ENCODE data around the gene GSTP1. TPM values are rescaled to one million over a fixed set of nuclear protein-coding genes. Genes with fewer than 3 reads are reported as not detected.
A peak's percentile ranks its signal among the peaks of the same experiment; 100 is the strongest.

Gene GSTP1
- total and polyA plus RNA-seq, 4 donors: 241 to 756 (median 473) TPM

- no peak for DNase-seq (ENCODE audit: low read depth in 4 of 6, low spot score in 6 of 6)
- 81% methylated on average over 2 of the region's 2 CpGs for WGBS (ENCODE audit: insufficient coverage)
- H3K27me3 ChIP-seq (ENCODE audit: control insufficient read depth, insufficient read depth, low read length): no peaks in the 10 kb centered on the region
- H3K4me1 ChIP-seq (ENCODE audit: control insufficient read depth, insufficient read depth, low read length): peaks cover 32% of the 10 kb centered on the region
- no peaks in the 10 kb centered on the region for H3K9me3 ChIP-seq (ENCODE audit: control insufficient read depth, insufficient read depth, low read length)
- no peak overlapping the region for H3K4me3 ChIP-seq (ENCODE audit: low read depth, low read length)
- H3K36me3 ChIP-seq (ENCODE audit: control insufficient read depth, insufficient read depth, low read length): peaks cover 12% of the 10 kb centered on the region
- H3K27ac ChIP-seq (ENCODE audit: low read depth, low read length): no peak overlapping the region
These were observed 21.2 kb downstream of the GSTP1 start for GRCh38 chr11:67604815-67605214.

- 68% methylated on average over 9 of the region's 11 CpGs for WGBS (ENCODE audit: insufficient coverage)
- Histone ChIP-seq H3K36me3 (ENCODE audit: control insufficient read depth, insufficient read depth, low read length) (peaks cover 15% of the 10 kb centered on the region), H3K27me3 (ENCODE audit: control insufficient read depth, insufficient read depth, low read length) (no peaks in the 10 kb centered on the region), H3K4me1 (ENCODE audit: control insufficient read depth, insufficient read depth, low read length) (peaks cover 32% of the 10 kb centered on the region), H3K9me3 (ENCODE audit: control insufficient read depth, insufficient read depth, low read length) (no peaks in the 10 kb centered on the region), H3K27ac (ENCODE audit: low read depth, low read length) (no peak overlapping the region), H3K4me3 (ENCODE audit: low read depth, low read length) (no peak overlapping the region)
- DNase-seq (ENCODE audit: low read depth in 4 of 6, low spot score in 6 of 6): peak in 1 of 6 donors; percentile 42
These were observed 21.8 kb downstream of the GSTP1 start for GRCh38 chr11:67605231-67606011.

- Histone ChIP-seq H3K27me3 (ENCODE audit: control insufficient read depth, insufficient read depth, low read length) (no peaks in the 10 kb centered on the region), H3K4me1 (ENCODE audit: control insufficient read depth, insufficient read depth, low read length) (peaks cover 32% of the 10 kb centered on the region), H3K9me3 (ENCODE audit: control insufficient read depth, insufficient read depth, low read length) (no peaks in the 10 kb centered on the region), H3K27ac (ENCODE audit: low read depth, low read length) (no peak overlapping the region), H3K4me3 (ENCODE audit: low read depth, low read length) (peak overlapping the region; percentile 87), H3K36me3 (ENCODE audit: control insufficient read depth, insufficient read depth, low read length) (peaks cover 22% of the 10 kb centered on the region)
- WGBS (ENCODE audit: insufficient coverage): 31% methylated on average over 17 of the region's 17 CpGs
- peak in 1 of 6 donors; percentile 36 for DNase-seq (ENCODE audit: low read depth in 4 of 6, low spot score in 6 of 6)
These were observed 22.5 kb downstream of the GSTP1 start for GRCh38 chr11:67606093-67606491.

- peaks cover 32% of the 10 kb centered on the region for H3K4me1 ChIP-seq (ENCODE audit: control insufficient read depth, insufficient read depth, low read length)
- H3K27ac ChIP-seq (ENCODE audit: low read depth, low read length): peak within 1 kb of the TSS; percentile 40
- no peaks in the 10 kb centered on the region for H3K9me3 ChIP-seq (ENCODE audit: control insufficient read depth, insufficient read depth, low read length)
- peak; percentile 84 to 99 (median 94) for DNase-seq (ENCODE audit: low read depth in 4 of 6, low spot score in 6 of 6)
- WGBS (ENCODE audit: insufficient coverage): under 1% methylated on average over 69 of the region's 69 CpGs
- H3K27me3 ChIP-seq (ENCODE audit: control insufficient read depth, insufficient read depth, low read length): no peaks in the 10 kb centered on the region
- peaks cover 28% of the 10 kb centered on the region for H3K36me3 ChIP-seq (ENCODE audit: control insufficient read depth, insufficient read depth, low read length)
- H3K4me3 ChIP-seq (ENCODE audit: low read depth, low read length): peak within 1 kb of the TSS; percentile 87
These were observed 23.1 kb downstream of the GSTP1 start, which contains the start of gene NDUFV1 for GRCh38 chr11:67606492-67607295. NDUFV1 (plus strand) TSS chr11:67606936; CDS start chr11:67607005, 69 bp downstream.

- Histone ChIP-seq H3K4me3 (ENCODE audit: low read depth, low read length) (peak overlapping the region; percentile 87), H3K9me3 (ENCODE audit: control insufficient read depth, insufficient read depth, low read length) (no peaks in the 10 kb centered on the region), H3K27me3 (ENCODE audit: control insufficient read depth, insufficient read depth, low read length) (no peaks in the 10 kb centered on the region), H3K36me3 (ENCODE audit: control insufficient read depth, insufficient read depth, low read length) (peaks cover 36% of the 10 kb centered on the region), H3K4me1 (ENCODE audit: control insufficient read depth, insufficient read depth, low read length) (peaks cover 32% of the 10 kb centered on the region), H3K27ac (ENCODE audit: low read depth, low read length) (no peak overlapping the region)
- DNase-seq (ENCODE audit: low read depth in 4 of 6, low spot score in 6 of 6): no peak
- WGBS (ENCODE audit: insufficient coverage): 66% methylated on average over 5 of the region's 9 CpGs
These were observed 23.9 kb downstream of the GSTP1 start for GRCh38 chr11:67607507-67607906.

GRCh38 chr11:67608486-67608885 is 24.9 kb downstream of the GSTP1 start:
- 100% methylated on average over 6 of the region's 8 CpGs for WGBS (ENCODE audit: insufficient coverage)

GRCh38 chr11:67609316-67609715 is 25.7 kb downstream of the GSTP1 start:
- Histone ChIP-seq H3K4me1 (ENCODE audit: control insufficient read depth, insufficient read depth, low read length) (peaks cover 42% of the 10 kb centered on the region), H3K9me3 (ENCODE audit: control insufficient read depth, insufficient read depth, low read length) (no peaks in the 10 kb centered on the region), H3K27ac (ENCODE audit: low read depth, low read length) (no peak overlapping the region), H3K36me3 (ENCODE audit: control insufficient read depth, insufficient read depth, low read length) (peaks cover 51% of the 10 kb centered on the region), H3K27me3 (ENCODE audit: control insufficient read depth, insufficient read depth, low read length) (no peaks in the 10 kb centered on the region), H3K4me3 (ENCODE audit: low read depth, low read length) (no peak overlapping the region)
- 97% methylated on average over 5 of the region's 10 CpGs for WGBS (ENCODE audit: insufficient coverage)
- no peak for DNase-seq (ENCODE audit: low read depth in 4 of 6, low spot score in 6 of 6)

More at GRCh38 chr11:67608486-67608885, 24.9 kb downstream of the GSTP1 start:
- Histone ChIP-seq H3K27me3 (ENCODE audit: control insufficient read depth, insufficient read depth, low read length) (no peaks in the 10 kb centered on the region), H3K9me3 (ENCODE audit: control insufficient read depth, insufficient read depth, low read length) (no peaks in the 10 kb centered on the region), H3K4me3 (ENCODE audit: low read depth, low read length) (no peak overlapping the region), H3K36me3 (ENCODE audit: control insufficient read depth, insufficient read depth, low read length) (peaks cover 46% of the 10 kb centered on the region), H3K27ac (ENCODE audit: low read depth, low read length) (no peak overlapping the region), H3K4me1 (ENCODE audit: control insufficient read depth, insufficient read depth, low read length) (peaks cover 34% of the 10 kb centered on the region)
- no peak for DNase-seq (ENCODE audit: low read depth in 4 of 6, low spot score in 6 of 6)

- Histone ChIP-seq H3K4me3 (ENCODE audit: low read depth, low read length) (no peak overlapping the region), H3K4me1 (ENCODE audit: control insufficient read depth, insufficient read depth, low read length) (peaks cover 38% of the 10 kb centered on the region), H3K36me3 (ENCODE audit: control insufficient read depth, insufficient read depth, low read length) (peaks cover 51% of the 10 kb centered on the region), H3K27ac (ENCODE audit: low read depth, low read length) (no peak overlapping the region), H3K9me3 (ENCODE audit: control insufficient read depth, insufficient read depth, low read length) (no peaks in the 10 kb centered on the region), H3K27me3 (ENCODE audit: control insufficient read depth, insufficient read depth, low read length) (peaks cover 1% of the 10 kb centered on the region)
- WGBS (ENCODE audit: insufficient coverage): 94% methylated on average over 15 of the region's 15 CpGs
- DNase-seq (ENCODE audit: low read depth in 4 of 6, low spot score in 6 of 6): no peak
These were observed 26.8 kb downstream of the GSTP1 start for GRCh38 chr11:67610302-67610868.

GRCh38 chr11:67611165-67611564 is 27.6 kb downstream of the GSTP1 start:
- 95% methylated on average over 14 of the region's 14 CpGs for WGBS (ENCODE audit: insufficient coverage)
- H3K9me3 ChIP-seq (ENCODE audit: control insufficient read depth, insufficient read depth, low read length): no peaks in the 10 kb centered on the region
- H3K27me3 ChIP-seq (ENCODE audit: control insufficient read depth, insufficient read depth, low read length): peaks cover 5% of the 10 kb centered on the region
- H3K4me3 ChIP-seq (ENCODE audit: low read depth, low read length): no peak overlapping the region
- H3K27ac ChIP-seq (ENCODE audit: low read depth, low read length): no peak overlapping the region
- DNase-seq (ENCODE audit: low read depth in 4 of 6, low spot score in 6 of 6): no peak
- H3K36me3 ChIP-seq (ENCODE audit: control insufficient read depth, insufficient read depth, low read length): peaks cover 51% of the 10 kb centered on the region
- H3K4me1 ChIP-seq (ENCODE audit: control insufficient read depth, insufficient read depth, low read length): peaks cover 34% of the 10 kb centered on the region

Data from spinal cord (tissue), 10 donors.